HCT116 (cell line): ENCODE results near the gene RAB37.

ENCODE experiments used
- CEBPB ChIP-seq: IDR thresholded peaks from 2 replicates; pipeline ENCODE4 v1.6.1; 2012; ENCODE audit warnings: low read depth
- JUND ChIP-seq: IDR thresholded peaks from 2 replicates; pipeline ENCODE4 v1.6.1; 2012
- POLR2A ChIP-seq: IDR thresholded peaks from 2 replicates; pipeline ENCODE4 v1.7.0; 2011; ENCODE audit warnings: borderline replicate concordance; ENCODE audit not compliant: insufficient read depth, insufficient read length; ENCODE audit errors: extremely low read depth
- RAD21 ChIP-seq: IDR thresholded peaks from 2 replicates; pipeline ENCODE4 v1.6.1; 2012; ENCODE audit warnings: low read depth, mild to moderate bottlenecking
- SRF ChIP-seq: IDR thresholded peaks from 2 replicates; pipeline ENCODE4 v1.6.1; 2012; ENCODE audit warnings: low read depth
- YY1 ChIP-seq: IDR thresholded peaks from 2 replicates; pipeline ENCODE4 v1.6.1; 2011; ENCODE audit warnings: low read length, low read depth, moderate library complexity, mild to moderate bottlenecking; ENCODE audit not compliant: insufficient replicate concordance; ENCODE audit errors: extremely low read depth
- TF ChIP-seq, protein P1 (sequence below), 3 experiments: fragments of 200-600 bp in 1 of 3; sonication (generic) in 1 of 3; IDR thresholded peaks in 2 of 3; conservative IDR thresholded peaks in 1 of 3; 2 replicates each; pipeline ENCODE4 v1.5.1; 2012 to 2017; ENCODE audit warnings: low read depth in 2 of 3, low read length in 2 of 3, antibody characterized with exemption in 1 of 3, borderline replicate concordance in 1 of 3, control low read depth in 1 of 3, mild to moderate bottlenecking in 1 of 3, mixed read lengths in 1 of 3, mixed run types in 1 of 3, moderate library complexity in 1 of 3; ENCODE audit not compliant: insufficient read depth in 1 of 3

DNA sequence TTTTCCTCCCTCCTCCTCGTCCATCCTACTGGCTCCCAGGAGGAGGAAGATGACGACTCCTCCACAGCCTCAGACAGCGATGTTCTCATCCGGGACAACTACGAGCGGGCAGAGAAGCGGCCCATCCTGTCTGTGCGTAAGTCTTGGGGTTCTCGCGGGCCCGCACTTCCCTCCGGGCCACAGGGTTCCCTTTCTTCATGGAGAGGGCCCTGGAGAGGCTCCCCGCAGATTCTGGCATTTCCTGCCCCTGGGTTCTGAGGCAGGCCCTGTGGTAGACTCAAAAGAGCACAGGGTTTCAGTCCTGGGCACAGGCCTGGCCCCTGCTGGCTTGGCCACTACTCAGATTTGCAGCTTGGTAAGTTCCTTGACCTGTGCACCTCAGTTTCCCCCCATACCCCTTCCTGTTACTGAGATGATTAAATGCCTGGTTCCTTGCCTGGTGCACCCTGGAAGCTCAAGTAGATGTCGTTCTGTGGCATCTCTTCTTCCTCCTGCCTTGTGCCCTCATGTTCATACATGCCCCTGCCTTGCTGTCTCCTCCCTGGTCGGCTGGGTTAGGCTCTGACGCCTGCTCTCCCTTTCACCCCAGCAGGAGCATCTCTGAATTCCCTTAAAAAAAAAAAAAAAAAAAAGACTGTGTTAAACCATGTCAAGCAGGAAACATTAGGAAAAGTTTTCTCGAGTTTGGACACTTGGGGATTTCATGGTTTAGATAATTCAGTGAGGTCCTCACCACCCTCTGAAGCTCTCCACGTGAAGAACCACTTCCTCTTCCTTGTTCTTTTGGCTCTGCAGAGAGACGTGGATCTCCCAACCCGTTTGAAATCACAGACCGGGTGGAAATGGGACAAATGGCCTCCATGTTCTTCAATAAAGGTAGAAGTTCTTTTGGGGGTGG is 53.4 kb downstream of the RAB37 start:
- TF ChIP-seq SRF, result no peak
- TF ChIP-seq, protein P1, sequence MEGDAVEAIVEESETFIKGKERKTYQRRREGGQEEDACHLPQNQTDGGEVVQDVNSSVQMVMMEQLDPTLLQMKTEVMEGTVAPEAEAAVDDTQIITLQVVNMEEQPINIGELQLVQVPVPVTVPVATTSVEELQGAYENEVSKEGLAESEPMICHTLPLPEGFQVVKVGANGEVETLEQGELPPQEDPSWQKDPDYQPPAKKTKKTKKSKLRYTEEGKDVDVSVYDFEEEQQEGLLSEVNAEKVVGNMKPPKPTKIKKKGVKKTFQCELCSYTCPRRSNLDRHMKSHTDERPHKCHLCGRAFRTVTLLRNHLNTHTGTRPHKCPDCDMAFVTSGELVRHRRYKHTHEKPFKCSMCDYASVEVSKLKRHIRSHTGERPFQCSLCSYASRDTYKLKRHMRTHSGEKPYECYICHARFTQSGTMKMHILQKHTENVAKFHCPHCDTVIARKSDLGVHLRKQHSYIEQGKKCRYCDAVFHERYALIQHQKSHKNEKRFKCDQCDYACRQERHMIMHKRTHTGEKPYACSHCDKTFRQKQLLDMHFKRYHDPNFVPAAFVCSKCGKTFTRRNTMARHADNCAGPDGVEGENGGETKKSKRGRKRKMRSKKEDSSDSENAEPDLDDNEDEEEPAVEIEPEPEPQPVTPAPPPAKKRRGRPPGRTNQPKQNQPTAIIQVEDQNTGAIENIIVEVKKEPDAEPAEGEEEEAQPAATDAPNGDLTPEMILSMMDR (IDR thresholded peaks at IDR 0.05 in 2 of 3, conservative IDR thresholded peaks at IDR 0.05 in 1 of 3; ENCODE audit: borderline replicate concordance in 1 of 3, insufficient read depth in 1 of 3, low read depth in 2 of 3, low read length in 2 of 3), result no peak
- TF ChIP-seq POLR2A, result no peak
- no peak for TF ChIP-seq RAD21
- no peak for TF ChIP-seq JUND
- TF ChIP-seq CEBPB, result no peak
- no peak for TF ChIP-seq YY1
